Activated B cell treated with CpG ODN at 0.5 μM for 24 hours (primary cell): ENCODE results near the gene TCP10L. TPM values are rescaled to one million over a fixed set of nuclear protein-coding genes. Genes with fewer than 3 reads are reported as not detected.

Source experiments
- ATAC-seq: fragments of 200-7000 bp; cut with Tn5 transposase; one replicate; pipeline ENCODE4 v1.10.0; 2021; ENCODE audit warnings: low read depth, mild to moderate bottlenecking, moderate library complexity
- CTCF ChIA-PET: fragments of 350-600 bp; sonication (Branson Sonifier 250); formaldehyde crosslinking; loops from one replicate; lab custom pipeline; 2021; ENCODE audit warnings: antibody characterized with exemption; lab: Charles Lee
- POLR2A ChIA-PET: fragments of 350-600 bp; sonication (Branson Sonifier 250); formaldehyde crosslinking; loops from one replicate; lab custom pipeline; 2021; ENCODE audit warnings: antibody characterized with exemption; lab: Charles Lee
- DNase-seq: peaks from one replicate; pipeline ENCODE4 v3.0.0; 2022
- H3K27ac Mint-ChIP-seq: one replicate; pipeline ENCODE4 v1.8.0; 2020; ENCODE audit warnings: mixed read lengths
- H3K27me3 Mint-ChIP-seq: one replicate; pipeline ENCODE4 v1.8.0; 2021; ENCODE audit warnings: mixed read lengths
- H3K36me3 Mint-ChIP-seq: one replicate; pipeline ENCODE4 v1.8.0; 2021; ENCODE audit warnings: low read depth, mixed read lengths
- H3K4me1 Mint-ChIP-seq: one replicate; pipeline ENCODE4 v1.8.0; 2021; ENCODE audit warnings: mixed read lengths
- H3K4me3 Mint-ChIP-seq: one replicate; pipeline ENCODE4 v1.8.0; 2020; ENCODE audit warnings: mild to moderate bottlenecking, mixed read lengths
- H3K9me3 Mint-ChIP-seq: one replicate; pipeline ENCODE4 v1.8.0; 2020; ENCODE audit warnings: mixed read lengths
- CTCF ChIP-seq: fragments of 200-600 bp; IDR thresholded peaks from one replicate; pipeline ENCODE4 v1.8.0; 2022; ENCODE audit warnings: antibody characterized with exemption, mild to moderate bottlenecking
- intact Hi-C: fragments of 100-400 bp; cut with micrococcal nuclease; formaldehyde crosslinking; loops from one replicate; pipeline ENCODE4 v1.15.1; 2024
- total RNA-seq: library from RNA; stranded (reverse); gene quantifications from 2 replicates; pipeline ENCODE4 v1.2.3, GENCODE V29; 2022

Gene TCP10L
- total RNA-seq, 1 donor from 2014 or later, result 0.58 TPM

- H3K27me3 Mint-ChIP-seq, result no peaks in the 10 kb centered on the region
- ChIA-PET POLR2A (no interaction called here), CTCF (no interaction called here)
- peaks cover 24% of the 10 kb centered on the region for H3K36me3 Mint-ChIP-seq
- H3K4me3 Mint-ChIP-seq, result no peak overlapping the region
- ATAC-seq (no peak), DNase-seq (no peak)
- intact Hi-C loops, result no loop called here
- TF ChIP-seq CTCF, result no peak
- H3K4me1 Mint-ChIP-seq, result peaks cover 7% of the 10 kb centered on the region
- no peak overlapping the region for H3K27ac Mint-ChIP-seq
- no peaks in the 10 kb centered on the region for H3K9me3 Mint-ChIP-seq
Observed at GRCh38 chr21:32597205-32597604, 11.9 kb upstream of the TCP10L start.

GRCh38 chr21:32595431-32595830, 10.1 kb upstream of the TCP10L start:
- intact Hi-C loops, result no loop called here
- ChIA-PET CTCF (no interaction called here), POLR2A (no interaction called here)
- Mint-ChIP-seq H3K9me3 (no peaks in the 10 kb centered on the region), H3K4me3 (no peak overlapping the region), H3K27me3 (no peaks in the 10 kb centered on the region), H3K4me1 (peaks cover 7% of the 10 kb centered on the region), H3K36me3 (peaks cover 16% of the 10 kb centered on the region), H3K27ac (no peak overlapping the region)
- no peak for TF ChIP-seq CTCF
- DNase-seq, result no peak
- ATAC-seq, result no peak

GRCh38 chr21:32593690-32594089, 8.4 kb upstream of the TCP10L start:
- ChIA-PET POLR2A (no interaction called here), CTCF (no interaction called here)
- intact Hi-C loops, result no loop called here
- Mint-ChIP-seq H3K9me3 (no peaks in the 10 kb centered on the region), H3K27me3 (no peaks in the 10 kb centered on the region), H3K4me1 (no peaks in the 10 kb centered on the region), H3K4me3 (no peak overlapping the region), H3K27ac (no peak overlapping the region), H3K36me3 (peaks cover 3% of the 10 kb centered on the region)
- DNase-seq (no peak), ATAC-seq (no peak)
- TF ChIP-seq CTCF, result no peak

GRCh38 chr21:32592929-32593502, 7.7 kb upstream of the TCP10L start:
- intact Hi-C loops, result no loop called here
- Mint-ChIP-seq H3K27ac (no peak overlapping the region), H3K4me3 (no peak overlapping the region), H3K4me1 (no peaks in the 10 kb centered on the region), H3K9me3 (no peaks in the 10 kb centered on the region), H3K36me3 (peaks cover 3% of the 10 kb centered on the region), H3K27me3 (no peaks in the 10 kb centered on the region)
- CTCF ChIA-PET, result no interaction called here
- no peak for ATAC-seq
- TF ChIP-seq CTCF, result no peak
- POLR2A ChIA-PET, result no interaction called here
- no peak for DNase-seq

- H3K4me3 Mint-ChIP-seq, result no peak overlapping the region
- DNase-seq (no peak), ATAC-seq (no peak)
- H3K4me1 Mint-ChIP-seq, result no peaks in the 10 kb centered on the region
- POLR2A ChIA-PET, result no interaction called here
- no peaks in the 10 kb centered on the region for H3K9me3 Mint-ChIP-seq
- no peaks in the 10 kb centered on the region for H3K36me3 Mint-ChIP-seq
- TF ChIP-seq CTCF, result no peak
- CTCF ChIA-PET, result interaction anchor here (1.1 kb wide), 1 partner anchor 11 kb away, joined by 6 read pairs; no protein-coding TSS in a partner anchor
- intact Hi-C loops, result no loop called here
- H3K27me3 Mint-ChIP-seq, result no peaks in the 10 kb centered on the region
- no peak overlapping the region for H3K27ac Mint-ChIP-seq
Observed at GRCh38 chr21:32590130-32590529, 4.8 kb upstream of the TCP10L start.
